T follicular helper cell (primary cell): ENCODE results near the gene NRIP3.
"Not testable (repeated sequence)": the region's sequence is repeated elsewhere in the genome, so short reads cannot be mapped to it uniquely, and the experiment has no call there.

Source experiments
- DNase-seq: peaks from one replicate; pipeline ENCODE4 v3.0.0-alpha.2; 2020; ENCODE audit warnings: low read depth

Gene NRIP3

DNA sequence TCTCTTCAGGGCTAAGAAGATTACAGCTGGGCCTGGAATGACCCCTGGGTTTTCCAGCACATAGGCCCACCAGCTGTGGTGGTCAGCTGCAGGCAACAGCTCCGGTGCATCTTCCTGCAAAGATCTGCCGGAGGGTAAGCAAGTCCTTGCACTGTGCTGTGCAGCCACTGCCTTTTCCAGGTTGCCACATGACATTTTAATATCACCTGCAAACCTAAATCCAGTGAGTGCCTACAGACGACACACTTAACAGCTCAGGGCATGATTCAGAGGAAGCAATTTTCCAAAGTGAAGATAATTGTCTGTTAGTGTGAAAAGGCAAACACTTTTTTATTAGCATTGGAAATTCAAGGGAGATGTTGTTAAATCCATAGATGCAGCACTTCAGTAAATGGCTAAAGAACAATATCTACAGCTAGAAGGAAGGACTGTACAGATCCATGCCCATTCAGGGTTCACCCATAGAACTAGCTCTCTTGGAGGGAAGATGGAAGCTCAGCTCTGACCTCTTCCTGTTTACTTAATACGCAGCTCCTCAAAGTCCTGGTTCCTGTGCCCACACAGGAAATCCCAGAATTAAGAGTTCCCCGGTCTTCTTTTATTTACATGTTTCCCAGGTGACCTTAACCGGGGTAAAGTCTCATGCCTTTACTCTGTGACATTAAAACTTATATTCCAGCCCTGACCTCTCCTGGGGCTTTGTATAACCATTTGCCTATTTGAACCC lies 13.3 kb upstream of the NRIP3 start:
- DNase-seq, result no peak

DNA sequence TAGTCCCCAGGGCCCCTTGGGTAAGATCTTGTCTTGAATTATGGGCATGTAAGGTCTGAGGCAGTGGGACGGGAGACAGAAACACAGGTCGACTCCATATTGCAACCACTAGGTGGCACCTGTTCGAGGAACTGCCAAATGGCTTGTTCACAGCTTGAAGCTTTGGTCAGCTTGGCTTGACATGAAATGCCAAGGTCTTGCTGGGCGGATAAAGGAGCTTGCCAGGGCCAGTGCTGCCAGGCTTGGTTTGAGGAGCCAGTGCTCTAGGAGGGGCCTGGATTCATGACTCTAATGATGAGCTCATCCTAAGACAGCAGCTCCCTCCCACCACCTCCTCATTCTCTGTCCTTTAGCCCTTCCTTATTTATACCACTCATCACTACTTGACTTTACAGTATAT lies 11.9 kb upstream of the NRIP3 start:
- peak; percentile 29 for DNase-seq

DNA sequence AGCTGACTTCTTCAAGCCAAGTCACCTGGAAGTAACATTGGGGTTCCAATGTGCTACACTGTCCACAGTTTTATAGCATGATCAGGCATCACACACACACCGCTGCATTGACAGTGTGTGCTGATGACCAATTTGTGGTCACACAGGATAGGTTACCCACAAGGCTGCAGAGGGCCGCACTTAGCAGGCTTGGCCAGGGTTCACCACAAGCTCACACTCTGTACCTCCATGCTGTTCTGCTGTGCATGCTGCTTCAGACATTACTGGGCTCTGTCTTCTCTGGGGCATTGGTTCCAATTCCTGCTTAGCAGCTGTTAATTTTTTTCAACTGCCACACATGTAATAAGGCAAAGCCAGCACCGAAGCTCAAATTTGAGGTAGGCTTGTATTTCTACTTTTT lies 11.0 kb upstream of the NRIP3 start:
- DNase-seq, result no peak

DNA sequence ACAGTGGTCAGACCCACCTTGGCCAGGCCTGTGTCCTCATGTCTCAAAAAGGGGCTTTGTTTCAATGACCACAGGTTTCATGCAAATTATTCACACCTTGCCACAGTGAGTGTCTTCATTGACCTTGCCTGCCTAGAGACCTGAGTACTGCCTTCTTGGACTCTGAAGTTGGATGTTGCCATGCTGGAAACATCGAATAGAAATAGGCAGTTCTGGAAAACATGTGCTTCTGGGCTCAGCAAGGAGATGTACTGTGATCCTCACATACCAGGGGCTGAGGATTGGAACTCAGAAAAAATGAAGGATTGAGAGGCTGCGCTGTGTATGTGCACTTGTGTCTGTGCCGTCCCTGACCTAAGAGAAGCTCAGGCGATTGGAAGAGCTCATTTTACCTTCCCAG lies 9.6 kb upstream of the NRIP3 start:
- no peak for DNase-seq

DNA sequence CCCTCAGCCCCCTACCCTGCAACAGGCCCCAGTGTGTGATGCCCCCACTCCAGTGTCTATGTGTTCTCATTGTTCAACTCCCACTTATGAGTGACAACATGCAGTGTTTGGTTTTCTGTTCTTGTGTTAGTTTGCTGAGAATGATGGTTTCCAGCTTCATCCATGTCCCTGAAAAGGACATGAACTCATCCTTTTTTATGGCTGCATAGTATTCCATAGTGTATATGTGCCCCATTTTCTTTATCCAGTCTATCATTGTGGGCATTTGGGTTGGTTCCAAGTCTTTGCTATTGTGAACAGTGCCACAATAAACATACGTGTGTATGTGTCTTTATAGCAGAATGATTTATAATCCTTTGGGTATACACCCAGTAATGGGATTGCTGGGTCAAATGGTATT lies 5.7 kb upstream of the NRIP3 start:
- not testable (repeated sequence) for DNase-seq

DNA sequence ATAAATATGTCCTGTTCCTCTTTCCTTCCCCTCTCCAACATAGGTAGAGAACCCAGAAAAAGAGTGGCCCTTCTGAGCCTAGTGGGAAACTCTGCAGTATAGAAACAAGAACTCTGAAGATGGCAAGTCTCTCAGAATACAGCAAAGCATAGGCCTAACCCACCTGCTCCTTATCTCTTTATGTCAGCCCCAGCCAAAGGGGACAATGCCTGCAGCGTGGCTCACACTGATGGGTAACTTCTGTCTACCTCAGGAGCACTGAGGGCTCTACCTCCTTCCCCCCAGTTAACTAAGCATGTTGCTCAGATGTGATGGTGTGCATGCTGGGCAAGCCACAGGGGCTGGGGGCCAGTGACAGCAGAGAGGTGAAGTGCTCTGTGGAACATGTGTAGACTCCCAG lies 4.9 kb upstream of the NRIP3 start:
- no peak for DNase-seq

DNA sequence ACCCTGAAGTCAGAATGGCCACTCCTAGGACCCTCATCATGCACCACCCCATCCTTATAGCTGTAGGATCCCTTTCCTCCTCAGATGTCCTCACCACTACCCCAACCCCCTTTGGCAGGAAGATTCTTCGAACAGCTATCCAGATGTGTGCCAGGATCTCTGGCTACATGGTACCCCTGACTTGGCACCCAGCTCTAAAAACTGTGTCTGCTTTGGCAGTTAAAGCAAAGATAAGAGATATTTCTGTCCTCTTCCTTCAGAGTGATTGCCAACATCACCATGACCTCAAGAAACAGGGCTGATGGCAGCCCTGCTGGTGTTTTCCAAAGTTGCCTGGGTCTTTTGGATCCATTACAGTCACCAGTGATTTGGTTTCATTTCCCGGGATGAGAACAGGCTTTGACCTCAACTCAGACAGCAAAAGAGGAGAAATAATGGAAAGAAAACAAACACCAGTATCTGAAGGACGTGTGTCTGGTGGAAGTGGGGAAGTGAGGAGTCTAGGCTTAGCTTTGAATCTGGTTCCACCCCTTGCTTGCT lies 4.3 kb upstream of the NRIP3 start:
- DNase-seq, result no peak

DNA sequence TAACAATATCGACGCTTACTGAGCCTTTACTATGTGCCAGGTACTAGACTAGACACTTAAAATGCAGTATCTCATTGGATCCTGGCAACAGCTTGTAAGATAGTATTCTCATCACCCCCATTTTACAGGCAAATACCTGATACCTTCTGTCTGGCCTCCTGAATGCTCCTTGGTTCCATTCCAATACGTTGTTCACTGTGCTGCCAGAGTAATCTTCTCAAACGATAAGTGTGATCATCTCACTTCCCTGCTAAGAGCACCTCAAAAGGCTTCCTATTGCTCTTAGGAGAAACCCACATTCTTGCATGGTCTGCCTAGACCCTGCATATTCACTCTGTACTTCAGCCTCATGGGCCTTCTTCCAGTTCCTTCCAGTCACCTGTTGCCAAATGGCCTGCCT lies 1.3 kb upstream of the NRIP3 start:
- DNase-seq, result no peak

DNA sequence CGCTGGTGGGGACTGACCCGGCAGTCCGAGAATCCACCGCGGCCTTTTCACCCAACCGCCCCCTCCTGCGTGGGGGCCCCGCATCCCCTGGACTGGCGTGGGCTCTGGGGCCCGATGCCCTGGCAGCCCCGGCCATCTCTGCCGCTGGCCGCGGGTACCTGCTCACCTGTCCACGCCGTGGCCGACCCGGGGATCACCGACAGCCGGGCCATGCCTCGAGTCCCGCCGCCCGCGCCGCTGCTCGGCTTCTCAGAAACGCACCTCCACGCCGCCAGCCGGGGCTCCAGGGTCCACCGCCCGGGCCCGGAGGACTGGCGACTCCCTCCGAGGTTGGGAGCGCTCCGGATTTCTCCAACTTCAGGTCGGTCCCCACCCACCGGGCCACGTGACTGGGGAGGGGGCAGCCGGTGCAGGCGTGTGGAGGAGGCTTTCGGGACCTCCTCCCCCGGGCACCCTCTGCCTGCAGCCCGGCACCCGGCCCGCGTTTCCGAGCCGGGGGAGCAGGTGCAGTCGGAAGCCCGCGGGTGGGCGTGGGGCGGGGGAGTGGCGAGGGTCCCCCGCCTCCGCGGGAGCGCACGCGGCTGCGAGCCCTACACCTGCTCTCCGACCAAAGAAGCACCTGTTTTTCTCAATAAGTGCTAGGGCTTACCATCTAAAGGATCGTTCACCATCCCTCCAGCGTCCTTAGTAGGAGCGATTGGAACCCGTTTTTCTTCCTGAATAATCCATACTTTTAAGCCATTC lies 554 bp upstream of the NRIP3 start:
- no peak for DNase-seq

DNA sequence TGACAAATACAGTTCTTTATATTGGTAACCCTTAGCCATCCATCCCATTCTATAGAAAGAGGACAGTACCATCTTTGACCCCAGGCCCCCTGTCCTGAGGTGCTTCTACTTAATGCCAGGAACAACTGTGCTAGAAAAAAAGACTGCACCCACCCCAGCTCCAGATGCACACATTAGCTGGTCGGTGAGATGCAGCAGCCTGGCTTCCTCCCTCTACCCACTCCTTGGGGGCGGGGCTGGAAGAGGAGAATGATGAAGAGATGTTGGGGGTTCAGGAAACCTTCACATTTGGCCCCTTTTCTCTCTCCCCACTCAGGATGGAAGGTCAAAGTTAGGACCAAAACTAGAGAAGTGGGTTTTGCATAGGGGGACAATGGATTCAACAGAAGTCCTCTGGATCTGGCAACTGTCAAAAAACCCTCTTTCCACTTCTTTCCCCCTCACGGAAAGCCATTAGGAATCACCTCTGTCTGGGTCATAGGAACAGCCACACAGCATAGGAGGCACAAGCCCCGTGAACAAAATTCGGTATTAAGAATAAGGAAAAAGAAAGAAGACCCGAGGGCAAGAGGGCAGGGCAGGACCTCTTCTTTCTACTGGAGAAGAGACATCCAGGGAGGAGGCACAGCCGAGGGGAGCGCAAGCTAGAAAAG lies 755 bp downstream of the NRIP3 start:
- DNase-seq, result no peak

DNA sequence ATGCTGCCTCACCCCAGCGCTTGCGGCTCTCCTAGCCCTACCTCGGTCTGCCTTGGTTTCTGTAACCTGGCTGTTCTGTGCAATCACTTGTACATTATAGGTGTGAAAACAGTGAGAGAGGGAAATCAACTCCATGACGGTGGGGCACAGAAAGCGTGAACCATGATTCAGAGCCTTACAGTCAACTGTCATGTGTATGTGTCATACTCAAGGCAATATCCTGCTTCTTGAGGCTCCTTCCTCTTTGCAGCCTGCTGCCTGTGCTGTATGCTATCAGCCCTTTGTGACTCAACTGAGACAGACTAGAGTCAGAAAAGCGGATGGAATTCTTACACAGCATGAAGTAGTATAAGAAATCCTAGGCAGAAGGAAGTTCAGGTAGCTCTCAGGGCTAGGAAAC lies 2.1 kb downstream of the NRIP3 start:
- no peak for DNase-seq

DNA sequence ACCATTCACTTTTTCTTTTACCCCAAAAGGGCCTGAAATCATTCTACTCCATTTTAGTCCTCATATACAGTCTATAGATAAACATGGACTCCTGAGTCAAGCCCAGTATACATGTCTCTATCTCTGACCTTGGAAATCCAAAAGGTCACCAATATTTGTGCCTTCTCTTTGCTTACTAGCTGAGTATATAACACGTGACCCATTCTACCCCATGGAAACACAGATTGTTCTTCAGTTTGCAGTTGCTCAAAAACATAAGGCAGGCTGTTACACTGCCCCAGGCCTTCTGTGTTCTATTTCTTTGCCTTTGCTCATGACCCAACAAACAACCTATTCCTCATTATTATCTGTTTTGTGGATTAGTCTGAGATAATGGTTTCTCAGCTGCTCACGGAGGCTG lies 5.8 kb downstream of the NRIP3 start:
- no peak for DNase-seq

DNA sequence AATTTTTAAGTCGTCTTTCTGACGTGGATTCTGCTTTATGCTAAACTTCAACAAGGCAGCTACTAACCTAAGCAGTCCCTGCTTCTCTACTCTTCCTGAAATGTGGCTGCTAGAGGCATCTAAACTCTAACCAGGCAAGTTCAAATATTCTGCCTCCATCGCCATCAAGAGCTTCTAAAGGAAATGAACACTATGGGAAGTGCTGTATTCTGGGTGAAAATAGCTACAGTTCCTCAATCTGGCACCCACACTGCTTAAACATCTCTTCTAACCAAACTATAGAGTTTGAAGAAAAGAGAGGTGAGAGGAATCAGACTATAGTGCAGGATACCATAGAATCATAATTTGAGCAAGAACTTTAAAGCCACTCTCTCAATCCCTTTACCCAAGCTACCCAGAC lies 6.3 kb downstream of the NRIP3 start:
- no peak for DNase-seq

DNA sequence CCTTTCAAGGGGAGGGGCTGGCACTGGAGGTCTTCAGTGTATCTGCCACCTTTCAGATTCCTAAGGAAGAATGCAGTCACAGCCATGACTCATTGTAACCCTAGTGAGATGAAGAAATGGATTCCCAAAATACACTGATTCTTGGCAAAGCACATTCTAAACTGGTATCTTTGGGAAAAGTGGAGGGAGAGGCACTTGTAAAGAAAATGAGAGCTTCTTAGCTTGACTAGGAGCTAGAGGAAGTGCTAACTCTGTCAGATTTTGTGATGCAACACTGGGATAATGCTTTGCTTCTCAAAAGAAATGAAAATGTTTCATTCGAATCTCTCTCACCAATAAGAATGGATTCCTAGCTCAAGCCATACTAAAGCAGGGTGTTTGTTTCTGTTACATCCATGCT lies 14.3 kb downstream of the NRIP3 start:
- DNase-seq, result no peak

DNA sequence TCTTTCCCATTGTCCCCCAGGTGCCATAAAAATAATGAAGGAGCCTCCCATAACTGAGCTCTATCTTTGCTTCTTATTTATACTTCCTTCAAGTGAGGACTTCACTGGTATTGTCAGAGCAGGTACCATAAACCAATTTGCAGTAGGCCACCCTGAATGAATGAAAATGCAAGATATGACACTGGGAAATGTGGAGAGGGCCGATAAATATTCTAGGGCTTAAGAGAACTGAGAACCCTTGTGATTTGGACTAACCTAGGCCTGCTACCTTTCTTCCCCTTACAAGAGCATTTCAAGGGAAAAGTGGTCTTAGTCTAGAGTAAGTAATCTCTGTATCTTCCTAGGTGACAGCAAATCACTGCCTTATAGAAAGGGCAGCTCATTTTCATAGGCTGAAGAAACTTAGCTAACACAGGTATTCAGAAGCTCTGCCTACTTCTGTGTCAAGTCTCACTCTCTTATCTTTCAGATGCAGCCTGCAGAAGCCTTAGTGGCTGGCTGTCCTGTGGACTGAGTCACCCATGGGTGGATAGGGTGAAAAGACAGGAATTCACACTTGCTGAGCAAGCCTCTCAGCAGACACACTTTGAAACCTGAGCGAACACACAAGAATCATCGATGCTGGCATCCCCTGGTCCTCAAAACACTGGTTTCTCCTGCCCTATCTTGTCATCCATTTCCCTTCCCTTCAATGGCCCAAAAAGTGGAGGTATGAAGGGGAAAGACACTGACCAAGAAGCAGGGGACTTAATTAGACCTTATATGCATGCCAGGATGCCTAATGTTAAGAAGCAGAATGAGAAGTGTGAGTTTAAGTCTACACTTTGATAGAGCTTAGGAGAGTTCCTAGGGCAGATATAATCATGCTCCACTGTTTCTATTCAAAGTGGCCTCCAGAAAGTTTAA lies 15.2 kb downstream of the NRIP3 start:
- DNase-seq, result no peak

DNA sequence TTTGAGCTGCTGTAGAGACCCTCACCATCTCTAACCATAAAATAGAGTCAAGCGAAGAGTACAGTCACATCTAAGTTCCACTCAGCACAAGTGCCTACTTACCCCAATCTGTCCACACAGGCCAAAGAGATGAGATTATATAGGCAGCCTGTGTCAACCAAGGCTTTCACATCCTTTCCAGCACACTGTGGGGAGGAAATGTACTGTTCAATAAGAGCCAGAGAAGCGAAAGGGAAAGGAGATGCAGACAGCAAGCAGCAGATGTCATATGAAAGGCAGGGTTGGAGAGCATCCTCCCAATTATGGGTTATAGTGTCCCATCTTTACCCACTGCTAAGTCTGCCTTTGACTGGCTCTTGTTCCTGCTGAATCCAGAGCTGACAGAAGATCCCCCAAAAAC lies 16.4 kb downstream of the NRIP3 start:
- no peak for DNase-seq

DNA sequence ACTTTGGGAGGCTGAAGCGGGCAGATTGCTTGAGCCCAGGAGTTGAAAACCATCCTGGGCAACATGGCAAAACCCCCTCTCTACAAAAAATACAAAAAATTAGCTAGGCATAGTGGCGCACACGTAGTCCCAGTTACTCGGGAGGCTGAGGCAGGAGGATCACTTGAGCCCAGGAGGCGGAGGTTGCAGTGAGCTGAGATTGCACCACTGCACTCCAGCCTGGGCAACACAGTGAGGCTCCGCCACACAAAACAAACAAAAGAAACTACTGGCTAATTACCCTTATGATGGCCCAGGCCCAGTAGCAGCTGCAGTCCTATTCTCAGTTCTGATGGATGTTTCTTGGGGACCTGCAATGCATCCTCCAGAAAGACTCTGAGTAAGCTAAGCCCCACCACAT lies 17.0 kb downstream of the NRIP3 start:
- not testable (repeated sequence) for DNase-seq

DNA sequence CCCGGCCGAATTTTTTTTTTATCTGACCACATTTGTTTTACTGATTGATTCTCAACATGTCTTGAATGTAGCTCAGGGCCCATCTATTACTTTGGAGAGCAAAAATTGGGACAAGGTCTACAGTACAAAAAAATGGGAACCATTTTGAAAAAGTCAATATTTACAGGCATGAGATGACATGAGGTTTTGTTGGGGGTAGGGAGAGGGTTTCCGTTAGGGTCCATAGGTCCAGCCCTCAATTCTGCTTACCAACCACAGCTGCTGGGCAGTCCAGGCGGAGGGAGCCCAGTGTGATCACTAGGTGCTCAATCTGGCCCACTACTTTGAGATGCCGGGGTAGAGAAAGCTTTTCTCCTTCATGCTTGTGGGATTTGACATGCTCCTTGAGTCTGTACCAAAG lies 18.3 kb downstream of the NRIP3 start:
- no peak for DNase-seq

DNA sequence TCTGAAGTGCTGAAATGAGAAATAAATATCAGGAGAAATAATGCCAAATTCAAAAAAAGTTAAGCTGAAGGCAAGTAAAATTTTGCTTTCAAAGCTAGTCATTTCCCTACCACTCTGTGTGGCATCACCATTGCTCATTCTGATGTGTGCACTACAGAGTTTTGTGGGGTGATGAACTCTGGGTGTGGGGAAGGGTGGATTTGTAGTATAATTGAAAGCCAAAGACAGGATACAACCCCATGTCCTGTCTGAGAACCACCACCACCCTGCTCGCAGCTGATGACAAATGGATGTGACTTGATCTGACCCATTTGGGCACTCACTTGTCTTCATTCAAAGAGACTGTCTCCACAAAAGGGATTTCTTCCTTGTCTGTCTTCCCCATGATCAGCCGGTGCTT lies 20.2 kb downstream of the NRIP3 start:
- no peak for DNase-seq

DNA sequence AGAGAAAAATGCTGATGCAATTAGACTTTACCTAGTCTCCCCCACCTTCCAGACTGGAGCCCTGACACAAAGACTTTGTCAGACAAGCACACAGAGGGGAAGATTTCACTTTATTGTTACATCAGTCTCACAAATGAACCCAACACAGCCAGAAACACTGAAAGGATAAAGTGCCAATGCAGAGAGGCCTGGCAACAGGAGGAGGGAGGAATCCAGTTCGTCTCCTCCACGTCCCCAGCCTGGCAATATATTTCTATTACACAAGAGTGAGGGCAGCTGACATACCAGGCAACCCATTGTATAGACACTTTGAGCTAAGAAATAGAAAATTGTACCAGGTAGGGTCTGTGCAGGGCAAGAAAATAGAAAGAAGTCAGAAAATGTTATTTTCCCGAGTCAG lies 23.3 kb downstream of the NRIP3 start:
- no peak for DNase-seq

DNA sequence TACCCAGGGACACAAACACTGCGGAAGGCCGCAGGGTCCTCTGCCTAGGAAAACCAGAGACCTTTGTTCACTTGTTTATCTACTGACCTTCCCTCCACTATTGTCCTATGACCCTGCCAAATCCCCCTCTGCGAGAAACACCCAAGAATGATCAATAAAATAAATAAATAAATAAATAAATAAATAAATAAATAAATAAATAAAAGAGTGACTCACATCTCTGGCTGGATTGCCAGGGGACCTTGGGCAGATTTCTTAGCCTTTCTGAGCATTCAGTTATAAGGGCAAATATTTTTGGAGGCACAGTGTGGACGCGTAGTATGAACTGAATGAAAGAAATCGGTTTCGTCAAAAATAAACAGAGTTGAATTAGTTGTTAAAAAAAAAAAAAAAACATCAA lies 24.4 kb downstream of the NRIP3 start:
- DNase-seq, result not testable (repeated sequence)

DNA sequence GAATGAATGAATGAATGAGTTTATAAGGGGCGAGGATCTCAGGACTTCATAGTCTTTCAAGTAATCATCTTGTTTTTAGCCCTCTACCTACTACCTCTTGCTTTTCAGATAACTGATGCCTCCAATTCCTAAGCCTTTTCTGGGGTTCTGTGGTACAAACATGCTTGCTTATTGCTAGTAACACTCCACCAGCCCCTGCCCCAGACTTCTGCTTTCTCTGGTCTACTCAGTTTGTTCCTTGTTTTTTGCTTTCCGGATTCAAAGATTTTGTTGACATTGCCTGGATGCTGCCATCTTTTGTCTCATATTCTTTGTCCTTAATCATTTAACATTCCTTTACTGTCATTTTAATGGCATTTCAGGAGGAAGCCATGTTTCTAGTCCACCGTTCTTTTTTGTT lies 30.7 kb downstream of the NRIP3 start:
- no peak for DNase-seq
